ENCODE measurements around the gene OR10T2. TPM values are rescaled to one million over a fixed set of nuclear protein-coding genes. Genes with fewer than 3 reads are reported as not detected.

OR10T2 gene
- total and polyA plus RNA-seq, 2 of the 13 experiments (the other 11 are each of a cell fraction or from before 2014, with no cell fraction given), result not detected

- 74% methylated on average over 5 of the region's 5 CpGs for WGBS (ENCODE audit: low lambda C conversion rate)
- TF ChIP-seq ZNF747 (CRISPR knock-in tag; IDR thresholded peaks at IDR 0.05; ENCODE audit: borderline replicate concordance) (no peak), ATF4 (CRISPR knock-in tag; IDR thresholded peaks at IDR 0.05) (no peak), THAP8 (CRISPR knock-in tag; IDR thresholded peaks at IDR 0.05; ENCODE audit: borderline replicate concordance) (no peak), ZNF790 (CRISPR knock-in tag; IDR thresholded peaks at IDR 0.05; ENCODE audit: borderline replicate concordance) (no peak), LCORL (IDR thresholded peaks at IDR 0.05) (no peak), LCORL (CRISPR knock-in tag; IDR thresholded peaks at IDR 0.05) (no peak), ZNF546 (CRISPR knock-in tag; conservative IDR thresholded peaks at IDR 0.05) (no peak)
- intact Hi-C loops (cut with micrococcal nuclease; ENCODE audit: unreplicated experiment) (no loop called here), in situ Hi-C loops (cut with HindIII; ENCODE audit: extremely low pct_ligation_motif_present, low pct_unique_long_range_greater_than_20kb) (no loop called here)
- POLR2A ChIA-PET, result no interaction called here
- H3K36me3 ChIP-seq (replicated peaks in 1 of 2; ENCODE audit: control insufficient read depth in 1 of 2, insufficient read depth in 2 of 2, low read length in 2 of 2), result no peaks in the 10 kb centered on the region
- H3K27ac ChIP-seq (ENCODE audit: extremely low read length, insufficient read depth, low read length), result no peak overlapping the region
- no peaks in the 10 kb centered on the region for H4K20me1 ChIP-seq (ENCODE audit: insufficient read depth, low read length)
- CTCF ChIA-PET (ENCODE audit: low intra/inter-chr PET ratio, low total read pairs), result no interaction called here
- H3K9me3 ChIP-seq (ENCODE audit: low read length), result peaks cover 35% of the 10 kb centered on the region
- H3K4me3 ChIP-seq (replicated peaks in 1 of 3; ENCODE audit: insufficient read depth in 1 of 3, low read depth in 2 of 3, low read length in 3 of 3), result no peak overlapping the region
- no peaks in the 10 kb centered on the region for H3K4me1 ChIP-seq (ENCODE audit: insufficient read depth, low read length)
- ATAC-seq (no peak), DNase-seq (ENCODE audit: low spot score) (no peak), FAIRE-seq (no peak)
- H3K27me3 ChIP-seq (ENCODE audit: control insufficient read depth in 1 of 2, insufficient read depth in 2 of 2, low read length in 2 of 2), result no peaks in the 10 kb centered on the region
- H3K9ac ChIP-seq (ENCODE audit: insufficient read depth, low read depth, low read length), result no peak overlapping the region
- no peaks in the 10 kb centered on the region for H3K79me2 ChIP-seq (ENCODE audit: insufficient read depth, low read length)
- no peak overlapping the region for H3K4me2 ChIP-seq (ENCODE audit: low read depth, low read length)
- no TSS peak for BruUV-seq (replicated peaks)
- no peak overlapping the region for H2AFZ ChIP-seq (ENCODE audit: low read length)
These were observed 5.8 kb downstream of the OR10T2 start for GRCh38 chr1:158393476-158393875.

- H3K79me2 ChIP-seq (ENCODE audit: insufficient read depth, low read length), result no peaks in the 10 kb centered on the region
- H3K9ac ChIP-seq (ENCODE audit: insufficient read depth, low read depth, low read length), result no peak overlapping the region
- in situ Hi-C loops (cut with HindIII; ENCODE audit: extremely low pct_ligation_motif_present, low pct_unique_long_range_greater_than_20kb), result no loop called here
- intact Hi-C loops (cut with micrococcal nuclease; ENCODE audit: unreplicated experiment), result no loop called here
- H3K36me3 ChIP-seq (replicated peaks in 1 of 2; ENCODE audit: control insufficient read depth in 1 of 2, insufficient read depth in 2 of 2, low read length in 2 of 2), result no peaks in the 10 kb centered on the region
- no peaks in the 10 kb centered on the region for H4K20me1 ChIP-seq (ENCODE audit: insufficient read depth, low read length)
- no peaks in the 10 kb centered on the region for H3K4me1 ChIP-seq (ENCODE audit: insufficient read depth, low read length)
- no peak overlapping the region for H2AFZ ChIP-seq (ENCODE audit: low read length)
- FAIRE-seq (no peak), ATAC-seq (no peak), DNase-seq (ENCODE audit: low spot score) (no peak)
- peaks cover 34% of the 10 kb centered on the region for H3K9me3 ChIP-seq (ENCODE audit: low read length)
- no TSS peak for BruUV-seq (replicated peaks)
- ChIA-PET CTCF (ENCODE audit: low intra/inter-chr PET ratio, low total read pairs) (no interaction called here), POLR2A (no interaction called here)
- no peak overlapping the region for H3K4me3 ChIP-seq (replicated peaks in 1 of 3; ENCODE audit: insufficient read depth in 1 of 3, low read depth in 2 of 3, low read length in 3 of 3)
- H3K4me2 ChIP-seq (ENCODE audit: low read depth, low read length), result no peak overlapping the region
- H3K27me3 ChIP-seq (ENCODE audit: control insufficient read depth in 1 of 2, insufficient read depth in 2 of 2, low read length in 2 of 2), result no peaks in the 10 kb centered on the region
- H3K27ac ChIP-seq (ENCODE audit: extremely low read length, insufficient read depth, low read length), result no peak overlapping the region
- TF ChIP-seq SMYD3 (CRISPR knock-in tag; IDR thresholded peaks at IDR 0.05) (no peak), ZNF224 (CRISPR knock-in tag; IDR thresholded peaks at IDR 0.05) (no peak), SP4 (CRISPR knock-in tag; IDR thresholded peaks at IDR 0.05) (no peak), KAT2B (IDR thresholded peaks at IDR 0.05; ENCODE audit: borderline replicate concordance, low read depth, low read length) (no peak), ZNF414 (CRISPR knock-in tag; IDR thresholded peaks at IDR 0.05) (no peak), ZNF563 (CRISPR knock-in tag; IDR thresholded peaks at IDR 0.05) (no peak), ZNF562 (CRISPR knock-in tag; IDR thresholded peaks at IDR 0.05; ENCODE audit: borderline replicate concordance) (no peak), ZNF770 (CRISPR knock-in tag; IDR thresholded peaks at IDR 0.05) (no peak), ZNF17 (CRISPR knock-in tag; IDR thresholded peaks at IDR 0.05) (no peak), ESRRA (CRISPR knock-in tag; IDR thresholded peaks at IDR 0.05; ENCODE audit: low read depth) (no peak)
These were observed 8.2 kb downstream of the OR10T2 start for GRCh38 chr1:158391099-158391498.

All from HepG2 (cell line).